NB4 (cell line): ENCODE results near the gene MRM3.

Source experiments
- DNase-seq: peaks from one replicate; pipeline ENCODE4 v3.0.0; 2010; ENCODE audit warnings: low read depth
- H3K4me3 ChIP-seq: one replicate; pipeline ENCODE4 v1.5.1; 2011; ENCODE audit warnings: mild to moderate bottlenecking, low read depth, low read length, moderate library complexity
- CTCF ChIP-seq: IDR thresholded peaks from one replicate; pipeline ENCODE4 v1.5.1; 2012; ENCODE audit warnings: low read depth, low read length
- MYC ChIP-seq: IDR thresholded peaks from 2 replicates; pipeline ENCODE4 v1.6.1; 2011; ENCODE audit warnings: low read depth, low read length
- POLR2A ChIP-seq: IDR thresholded peaks from 2 replicates; pipeline ENCODE4 v1.6.1; 2011; ENCODE audit warnings: mild to moderate bottlenecking; ENCODE audit not compliant: insufficient read length; ENCODE audit errors: extremely low read depth
- TF ChIP-seq, protein P1 (sequence below): IDR thresholded peaks from 2 replicates; pipeline ENCODE4 v1.6.1; 2011; ENCODE audit warnings: low read depth, low read length

Gene MRM3

GRCh38 chr17:799261-799660, 17.1 kb downstream of the MRM3 start:
- no peak overlapping the region for H3K4me3 ChIP-seq
- TF ChIP-seq POLR2A, result no peak
- no peak for TF ChIP-seq CTCF
- no peak for TF ChIP-seq MYC
- TF ChIP-seq, protein P1, sequence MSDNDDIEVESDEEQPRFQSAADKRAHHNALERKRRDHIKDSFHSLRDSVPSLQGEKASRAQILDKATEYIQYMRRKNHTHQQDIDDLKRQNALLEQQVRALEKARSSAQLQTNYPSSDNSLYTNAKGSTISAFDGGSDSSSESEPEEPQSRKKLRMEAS, result no peak
- no peak for DNase-seq

- no peak overlapping the region for H3K4me3 ChIP-seq
- no peak for DNase-seq
- TF ChIP-seq, protein P1, result no peak
- TF ChIP-seq MYC, result no peak
These were observed 18.5 kb downstream of the MRM3 start for GRCh38 chr17:800446-801242.

DNA sequence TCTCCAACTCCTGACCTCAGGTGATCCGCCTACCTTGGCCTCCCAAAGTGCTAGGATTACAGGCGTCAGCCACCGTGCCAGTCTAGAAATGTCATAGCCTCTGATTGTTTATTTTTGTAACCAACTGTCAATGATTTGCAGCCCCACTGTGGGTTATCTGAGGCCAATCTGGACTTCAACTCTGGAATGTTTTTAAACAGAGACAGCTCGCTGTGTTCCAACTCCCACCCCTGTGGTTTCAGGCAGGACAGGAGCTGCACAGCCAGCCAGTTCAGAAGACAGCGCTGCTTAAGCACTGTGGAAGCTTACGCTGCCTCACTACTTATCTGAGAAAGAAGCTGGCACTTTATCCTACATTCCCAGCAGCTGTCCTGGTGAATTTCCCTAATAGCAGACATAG, 19.5 kb downstream of the MRM3 start:
- TF ChIP-seq, protein P1, result no peak
- TF ChIP-seq POLR2A (no peak), MYC (no peak), CTCF (no peak)
- no peak overlapping the region for H3K4me3 ChIP-seq
- no peak for DNase-seq

- DNase-seq, result no peak
- no peak overlapping the region for H3K4me3 ChIP-seq
- TF ChIP-seq CTCF, result no peak
- TF ChIP-seq POLR2A, result no peak
- TF ChIP-seq MYC, result no peak
- TF ChIP-seq, protein P1, result no peak
These were observed 20.3 kb downstream of the MRM3 start for GRCh38 chr17:802481-802880.

DNA sequence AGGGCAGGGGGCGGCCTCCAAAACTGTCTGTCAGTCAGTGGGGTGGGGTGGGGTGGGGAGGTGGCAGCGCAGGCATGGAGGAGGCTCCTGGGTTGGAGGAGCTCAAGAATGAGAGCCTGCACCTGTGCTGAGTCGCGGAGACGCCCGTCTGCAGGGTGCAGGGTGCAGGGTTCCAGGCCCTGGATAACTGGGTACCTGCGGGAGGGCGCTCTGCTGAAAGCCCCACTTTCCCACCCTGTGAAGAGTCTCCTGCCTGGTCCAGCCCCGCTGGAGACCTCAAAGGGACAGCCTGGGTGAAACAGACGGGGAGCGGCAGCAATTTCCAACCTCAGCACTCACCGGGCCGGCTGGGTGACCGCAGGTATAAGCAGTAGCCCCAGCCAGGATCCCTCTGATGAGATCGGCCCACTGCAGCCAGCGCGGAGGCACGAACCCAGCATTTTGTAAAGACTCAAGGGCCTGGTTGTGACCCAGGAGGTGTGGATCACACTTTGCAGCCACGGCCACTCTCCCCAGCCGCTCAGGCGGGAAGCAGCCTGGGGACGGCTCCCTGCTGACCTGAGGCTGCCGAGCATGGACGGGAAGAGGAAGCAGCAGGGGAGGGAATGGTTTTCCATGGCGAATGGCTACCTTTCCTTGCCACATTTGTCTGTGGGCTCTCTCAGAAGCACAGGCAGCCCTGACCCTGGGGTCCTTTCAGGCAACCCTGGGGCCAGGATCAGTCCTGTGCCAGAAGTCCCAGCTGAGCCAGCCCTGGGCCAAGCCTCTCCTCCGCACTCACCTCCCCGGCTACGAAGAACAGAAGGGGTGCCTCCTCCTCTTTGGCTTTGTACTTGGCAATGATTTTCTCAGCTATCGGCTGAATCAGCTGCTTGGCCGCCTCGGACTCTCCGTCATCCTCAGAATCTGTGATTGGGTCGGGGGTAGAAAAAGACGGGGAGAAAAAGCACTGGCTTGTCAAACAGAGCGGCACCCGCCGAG, 21.0 kb downstream of the MRM3 start:
- no peak for DNase-seq
- no peak overlapping the region for H3K4me3 ChIP-seq
- TF ChIP-seq POLR2A (no peak), CTCF (no peak), MYC (no peak)
- TF ChIP-seq, protein P1, result no peak
